ENCODE measurements around the gene HOXB7.

Gene HOXB7

DNA sequence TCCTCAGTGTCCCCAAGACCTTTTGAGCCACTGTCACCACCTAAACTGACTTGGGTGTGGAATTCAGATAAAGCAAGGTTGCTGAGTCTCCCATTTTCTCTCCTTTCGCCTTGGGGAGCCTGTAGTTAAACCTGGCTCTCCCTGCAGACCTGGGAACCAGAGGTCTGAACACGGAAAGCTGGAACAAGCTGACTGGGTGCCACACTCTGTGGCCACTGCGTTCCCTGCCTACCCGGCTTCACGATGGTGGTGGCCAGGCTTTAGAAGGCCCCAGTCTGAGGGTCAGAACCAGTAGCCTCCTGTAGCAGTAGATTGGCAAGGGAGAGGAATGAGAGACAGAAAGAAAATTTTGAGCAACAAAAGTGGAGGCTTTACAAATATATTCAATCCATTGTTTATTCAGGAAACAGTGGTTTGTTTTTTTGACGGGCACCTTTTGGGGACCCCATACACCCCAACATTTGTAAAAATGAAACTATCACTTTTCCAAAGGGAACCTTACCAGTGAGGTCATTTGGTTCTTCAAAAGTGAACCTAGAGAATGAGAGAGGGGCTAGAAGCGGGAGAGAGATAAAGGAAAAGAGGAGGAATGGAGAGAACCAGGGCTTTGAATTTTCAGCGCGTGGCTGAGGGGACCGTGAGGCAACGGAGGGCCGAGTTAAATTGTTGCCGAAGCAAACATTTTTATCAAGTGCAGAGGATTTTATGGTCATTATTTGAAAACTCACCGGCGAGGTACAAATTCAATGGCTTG lies 6.1 kb upstream of the HOXB7 start:
- CTCF ChIA-PET = interaction anchor here (0.9 to 1.9 kb wide), 5 partner anchors 18 to 299 kb away, joined by 3 to 5 read pairs (median 3); partner anchors contain the start of gene HOXB5
- DNase-seq (ENCODE audit: extremely low spot score) = no peak
- POLR2A ChIA-PET = no interaction called here
- TF ChIP-seq FOXM1 (IDR thresholded peaks at IDR 0.05; ENCODE audit: borderline replicate concordance) (no peak), FOXK2 (IDR thresholded peaks at IDR 0.05) (no peak), L3MBTL2 (conservative IDR thresholded peaks at IDR 0.05) (peak; percentile 36; the same call in 1 of the 2 replicates)

GRCh38 chr17:48615963-48616716 lies 5.3 kb upstream of the HOXB7 start:
- ChIA-PET CTCF (interaction anchor here (0.9 to 1.0 kb wide), 3 partner anchors 28 to 400 kb away, joined by 4 to 5 read pairs (median 4); no protein-coding TSS in a partner anchor), POLR2A (interaction anchor here (1.0 to 2.4 kb wide), 6 partner anchors 10 to 400 kb away, joined by 3 to 6 read pairs (median 4); partner anchors contain the start of gene HOXB9)
- no peak for DNase-seq (ENCODE audit: extremely low spot score)
- TF ChIP-seq ARNT (IDR thresholded peaks at IDR 0.05) (no peak), FOXM1 (IDR thresholded peaks at IDR 0.05; ENCODE audit: borderline replicate concordance) (peak; percentile 19; the same call in 1 of the 2 replicates), NFRKB (IDR thresholded peaks at IDR 0.05) (no peak), LEF1 (IDR thresholded peaks at IDR 0.05; ENCODE audit: borderline replicate concordance) (no peak), ELF4 (IDR thresholded peaks at IDR 0.05) (no peak)
- TF ChIP-seq, protein P1, sequence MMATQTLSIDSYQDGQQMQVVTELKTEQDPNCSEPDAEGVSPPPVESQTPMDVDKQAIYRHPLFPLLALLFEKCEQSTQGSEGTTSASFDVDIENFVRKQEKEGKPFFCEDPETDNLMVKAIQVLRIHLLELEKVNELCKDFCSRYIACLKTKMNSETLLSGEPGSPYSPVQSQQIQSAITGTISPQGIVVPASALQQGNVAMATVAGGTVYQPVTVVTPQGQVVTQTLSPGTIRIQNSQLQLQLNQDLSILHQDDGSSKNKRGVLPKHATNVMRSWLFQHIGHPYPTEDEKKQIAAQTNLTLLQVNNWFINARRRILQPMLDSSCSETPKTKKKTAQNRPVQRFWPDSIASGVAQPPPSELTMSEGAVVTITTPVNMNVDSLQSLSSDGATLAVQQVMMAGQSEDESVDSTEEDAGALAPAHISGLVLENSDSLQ (IDR thresholded peaks at IDR 0.05) = no peak

DNA sequence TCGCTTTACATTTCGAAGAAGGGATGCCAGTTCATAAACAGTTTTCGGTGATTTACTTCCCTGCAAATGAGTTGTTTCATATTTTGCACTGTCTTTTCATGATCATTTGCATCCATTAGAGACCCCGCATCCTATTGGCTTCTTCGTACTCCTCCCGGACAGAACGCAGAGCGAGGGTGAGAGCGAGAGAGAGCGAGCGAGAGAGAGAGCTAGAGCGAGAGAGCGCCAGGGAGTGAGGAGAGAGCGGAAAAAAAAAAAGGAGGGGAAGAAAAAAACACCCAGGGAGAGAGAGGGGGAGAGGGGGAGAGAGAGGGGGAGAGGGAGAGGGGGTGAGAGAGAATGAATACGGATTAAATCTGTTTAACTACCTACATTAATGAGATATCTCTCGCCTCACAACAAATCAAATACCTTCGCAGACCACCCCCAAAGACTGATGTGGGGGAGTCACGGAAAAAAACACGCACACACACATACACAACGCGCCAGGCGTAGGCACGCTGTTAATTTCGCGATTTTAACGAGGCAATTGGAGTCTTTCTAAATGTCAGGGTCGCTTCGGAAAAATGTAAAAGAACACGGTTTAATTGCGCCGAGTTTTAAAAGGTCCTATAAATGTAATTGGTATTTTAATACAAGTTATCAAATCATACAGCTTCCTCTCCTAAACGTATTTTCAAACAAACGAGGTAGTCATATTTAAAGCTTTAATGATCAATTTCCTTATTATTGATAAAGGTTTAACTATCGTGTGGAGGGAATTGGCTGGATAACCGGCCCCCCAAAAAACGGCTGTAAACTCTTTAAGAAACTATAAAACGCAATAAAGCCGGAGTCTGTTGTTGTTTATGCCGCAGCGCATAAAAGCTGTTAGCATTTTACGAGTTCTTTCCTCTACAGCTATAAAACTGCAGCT lies 4.5 kb upstream of the HOXB7 start, which contains the start of gene HOXB8:
Gene HOXB8, minus strand, starts transcription at position 246 of the 916 bp plus-strand sequence. CDS start 588 bp downstream, outside the sequence.
- CTCF ChIA-PET = interaction anchor here (0.6 to 1.0 kb wide), 6 partner anchors 22 to 400 kb away, joined by 3 to 5 read pairs (median 4); no protein-coding TSS in a partner anchor
- POLR2A ChIA-PET = interaction anchor here (1.0 to 2.4 kb wide), 10 partner anchors 8 to 399 kb away, joined by 3 to 10 read pairs (median 4); partner anchors contain the start of gene HOXB9
- DNase-seq (ENCODE audit: extremely low spot score) = no peak
- TF ChIP-seq HDGF (IDR thresholded peaks at IDR 0.05; ENCODE audit: borderline replicate concordance) = no peak
- TF ChIP-seq NFRKB (IDR thresholded peaks at IDR 0.05) = no peak; the same call in 1 of the 2 replicates
- TF ChIP-seq SUZ12 (IDR thresholded peaks at IDR 0.05) = no peak
- TF ChIP-seq BHLHE40 (IDR thresholded peaks at IDR 0.05; ENCODE audit: borderline replicate concordance) = no peak
- no peak for TF ChIP-seq SP1 (IDR thresholded peaks at IDR 0.05)
- TF ChIP-seq FOXM1 (IDR thresholded peaks at IDR 0.05; ENCODE audit: borderline replicate concordance) = 0 out of 2 replicates have a peak, but pooled peaks have one; percentile 4
- no peak for TF ChIP-seq FOXA1 (IDR thresholded peaks at IDR 0.05)
- TF ChIP-seq ELF4 (IDR thresholded peaks at IDR 0.05) = no peak
- no peak for TF ChIP-seq FOXK2 (IDR thresholded peaks at IDR 0.05)
- TF ChIP-seq TARDBP (IDR thresholded peaks at IDR 0.05) = no peak
- peak; percentile 66 for TF ChIP-seq CTBP1 (IDR thresholded peaks at IDR 0.05; ENCODE audit: borderline replicate concordance)
- TF ChIP-seq LEF1 (IDR thresholded peaks at IDR 0.05; ENCODE audit: borderline replicate concordance) = no peak
- peak; percentile 9; the same call in 1 of the 2 replicates for TF ChIP-seq L3MBTL2 (conservative IDR thresholded peaks at IDR 0.05)
- TF ChIP-seq ZNF384 (IDR thresholded peaks at IDR 0.05) = peak; percentile 89
- peak; percentile 78 for TF ChIP-seq ARNT (IDR thresholded peaks at IDR 0.05)
- TF ChIP-seq, protein P1 (IDR thresholded peaks at IDR 0.05) = peak; percentile 84

DNA sequence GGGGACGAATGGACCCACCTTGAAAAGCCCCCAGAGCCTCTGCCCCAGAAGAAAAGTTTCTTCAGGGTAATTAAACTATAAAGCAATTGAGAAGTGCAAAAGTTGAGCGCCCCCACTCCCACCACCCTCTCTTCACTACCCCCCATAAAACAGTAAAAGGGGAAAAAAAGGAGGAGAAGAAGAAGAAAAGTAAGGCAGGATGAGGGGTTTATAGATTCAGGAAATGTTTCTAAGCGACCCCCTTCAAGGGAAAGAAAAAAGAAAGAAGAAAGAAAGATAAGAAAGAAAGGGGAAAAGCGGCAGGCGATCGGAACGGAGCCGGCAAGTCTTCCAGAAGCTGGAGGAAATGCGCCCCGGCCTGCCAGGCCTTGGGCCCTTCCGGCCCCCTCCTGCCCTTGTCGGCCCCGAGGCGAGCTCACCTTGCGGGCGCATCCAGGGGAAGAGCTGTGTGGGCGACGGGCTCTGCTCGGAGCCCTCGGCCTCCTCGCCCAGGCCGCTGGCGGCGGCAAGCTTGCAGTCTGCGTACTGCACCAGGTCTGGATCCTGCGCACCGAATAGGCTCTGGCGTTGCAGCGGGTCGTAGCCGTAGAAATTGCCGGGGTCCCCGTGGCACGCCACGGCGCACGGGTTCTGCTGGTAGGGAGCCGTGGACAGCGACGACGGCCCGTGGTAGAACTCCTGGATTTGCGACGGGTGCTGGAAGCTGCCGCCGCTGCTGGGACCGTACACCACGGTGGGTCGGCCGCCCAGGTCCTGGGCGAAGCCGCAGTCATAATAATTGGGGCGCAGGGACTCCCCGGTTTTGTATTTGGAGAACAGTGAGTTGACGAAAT lies 3.3 kb upstream of the HOXB7 start:
- no peak for TF ChIP-seq FOXK2 (IDR thresholded peaks at IDR 0.05)
- TF ChIP-seq L3MBTL2 (conservative IDR thresholded peaks at IDR 0.05) = no peak
- no peak for TF ChIP-seq FOXM1 (IDR thresholded peaks at IDR 0.05; ENCODE audit: borderline replicate concordance)
- TF ChIP-seq HDGF (IDR thresholded peaks at IDR 0.05; ENCODE audit: borderline replicate concordance) = no peak
- no peak for TF ChIP-seq BHLHE40 (IDR thresholded peaks at IDR 0.05; ENCODE audit: borderline replicate concordance)
- TF ChIP-seq, protein P1 (IDR thresholded peaks at IDR 0.05) = no peak
- TF ChIP-seq ARNT (IDR thresholded peaks at IDR 0.05) = no peak
- no peak for TF ChIP-seq FOXA1 (IDR thresholded peaks at IDR 0.05)
- TF ChIP-seq SP1 (IDR thresholded peaks at IDR 0.05) = no peak
- no peak for TF ChIP-seq ELF4 (IDR thresholded peaks at IDR 0.05)
- TF ChIP-seq SUZ12 (IDR thresholded peaks at IDR 0.05) = no peak
- no peak for TF ChIP-seq NFRKB (IDR thresholded peaks at IDR 0.05)
- TF ChIP-seq TARDBP (IDR thresholded peaks at IDR 0.05) = no peak
- no peak for TF ChIP-seq CTBP1 (IDR thresholded peaks at IDR 0.05; ENCODE audit: borderline replicate concordance)
- no peak for DNase-seq (ENCODE audit: extremely low spot score)
- POLR2A ChIA-PET = interaction anchor here (0.6 to 2.4 kb wide), 6 partner anchors 9 to 278 kb away, joined by 3 to 10 read pairs (median 5); partner anchors contain the start of gene HOXB9

More for the DNA sequence above, 3.3 kb upstream of the HOXB7 start:
- CTCF ChIA-PET = interaction anchor here (0.8 to 2.1 kb wide), 2 partner anchors 21 to 27 kb away, joined by 3 to 8 read pairs; no protein-coding TSS in a partner anchor

Data from HEK293T (cell line).